Ishikawa (cell line): Measurements from ENCODE around the gene PPBP.

Source experiments
- CEBPB ChIP-seq: IDR thresholded peaks from 2 replicates; pipeline ENCODE4 v1.6.1; 2012
- CREB1 ChIP-seq: IDR thresholded peaks from 2 replicates; pipeline ENCODE4 v1.6.1; 2012; ENCODE audit warnings: low read depth
- EGR1 ChIP-seq: IDR thresholded peaks from 2 replicates; pipeline ENCODE4 v1.6.1; 2012
- EP300 ChIP-seq: IDR thresholded peaks from 2 replicates; pipeline ENCODE4 v1.6.1; 2012; ENCODE audit warnings: borderline replicate concordance
- FOXM1 ChIP-seq: IDR thresholded peaks from 2 replicates; pipeline ENCODE4 v1.6.1; 2012; ENCODE audit warnings: low read depth, borderline replicate concordance
- MAX ChIP-seq: IDR thresholded peaks from 2 replicates; pipeline ENCODE4 v1.6.1; 2012
- NFIC ChIP-seq: IDR thresholded peaks from 2 replicates; pipeline ENCODE4 v1.6.1; 2012
- RAD21 ChIP-seq: IDR thresholded peaks from 2 replicates; pipeline ENCODE4 v1.6.1; 2012; ENCODE audit warnings: low read depth
- REST ChIP-seq: IDR thresholded peaks from 2 replicates; pipeline ENCODE4 v1.6.1; 2012; ENCODE audit warnings: low read depth, mild to moderate bottlenecking
- TAF1 ChIP-seq: IDR thresholded peaks from 2 replicates; pipeline ENCODE4 v1.6.1; 2012; ENCODE audit warnings: low read depth, mild to moderate bottlenecking
- TCF12 ChIP-seq: IDR thresholded peaks from 2 replicates; pipeline ENCODE4 v1.6.1; 2012; ENCODE audit warnings: low read depth
- TEAD4 ChIP-seq: IDR thresholded peaks from 2 replicates; pipeline ENCODE4 v1.6.1; 2012
- USF1 ChIP-seq: IDR thresholded peaks from 2 replicates; pipeline ENCODE4 v1.6.1; 2012
- YY1 ChIP-seq: IDR thresholded peaks from 2 replicates; pipeline ENCODE4 v1.6.1; 2012; ENCODE audit warnings: low read depth
- ZBTB7A ChIP-seq: IDR thresholded peaks from 2 replicates; pipeline ENCODE4 v1.6.1; 2012; ENCODE audit warnings: low read depth

Gene PPBP

DNA sequence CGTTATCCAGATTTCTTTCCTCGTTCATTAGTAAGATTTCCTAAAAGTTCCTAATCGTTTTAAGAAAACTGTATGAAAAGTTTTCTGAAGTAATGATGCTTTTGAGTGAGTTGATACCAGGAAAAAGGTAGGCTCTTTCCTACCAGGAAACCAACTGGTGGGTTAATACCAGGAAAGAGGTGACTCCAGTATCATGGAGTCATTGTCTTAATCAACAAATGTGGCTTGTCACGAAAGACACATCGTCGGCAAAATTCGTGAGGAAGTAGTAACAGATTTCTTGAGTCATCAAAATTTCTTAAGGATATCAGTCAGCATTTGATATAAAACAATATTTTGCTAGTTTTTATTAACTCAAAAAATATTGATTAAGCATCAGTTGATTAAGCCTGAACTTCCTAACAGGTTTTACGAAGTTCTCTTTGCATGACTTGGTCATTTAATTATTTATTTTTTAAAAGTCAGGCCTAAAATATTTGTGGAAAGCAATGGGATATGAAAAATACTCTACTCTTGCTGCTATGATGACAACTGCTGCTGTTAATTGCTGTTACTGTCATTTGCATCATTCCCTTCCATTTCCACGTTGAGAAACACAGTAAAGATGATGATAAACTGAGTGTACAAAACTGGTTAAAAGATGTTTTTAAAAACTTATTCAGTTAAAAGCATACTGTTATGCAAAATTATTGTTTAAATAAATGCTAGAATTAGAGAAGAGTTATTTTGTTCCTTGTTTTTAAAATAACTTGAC, 3.2 kb upstream of the PPBP start:
- TF ChIP-seq CEBPB (no peak), NFIC (no peak), EGR1 (no peak), TEAD4 (no peak), USF1 (no peak), YY1 (no peak), MAX (no peak), ZBTB7A (no peak), EP300 (no peak), TAF1 (no peak), TCF12 (no peak), REST (no peak), RAD21 (no peak), CREB1 (no peak), FOXM1 (no peak)

DNA sequence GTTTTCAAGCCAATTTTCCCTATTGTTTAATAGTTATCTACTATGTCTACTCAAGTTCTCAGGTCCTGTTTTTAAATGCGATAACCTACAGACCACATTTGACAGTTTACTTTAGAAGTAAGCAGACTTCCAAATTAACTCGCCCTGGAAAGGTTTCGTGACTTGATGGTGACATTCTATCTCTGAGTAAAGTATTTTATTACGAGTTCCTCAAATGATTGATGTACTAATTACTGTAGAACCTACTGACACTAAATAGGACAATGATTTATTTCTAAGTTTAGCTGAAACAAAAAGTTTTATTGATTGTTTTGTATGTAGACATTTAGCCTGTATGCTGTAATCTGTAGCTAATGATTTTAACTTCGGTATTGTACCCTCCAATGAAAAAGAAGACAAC, 1.9 kb upstream of the PPBP start:
- no peak for TF ChIP-seq USF1
- TF ChIP-seq EP300 = no peak
- no peak for TF ChIP-seq REST
- TF ChIP-seq CEBPB = no peak
- TF ChIP-seq FOXM1 = no peak
- TF ChIP-seq RAD21 = no peak
- TF ChIP-seq TCF12 = no peak
- TF ChIP-seq YY1 = no peak
- TF ChIP-seq CREB1 = no peak
- no peak for TF ChIP-seq MAX
- no peak for TF ChIP-seq EGR1

DNA sequence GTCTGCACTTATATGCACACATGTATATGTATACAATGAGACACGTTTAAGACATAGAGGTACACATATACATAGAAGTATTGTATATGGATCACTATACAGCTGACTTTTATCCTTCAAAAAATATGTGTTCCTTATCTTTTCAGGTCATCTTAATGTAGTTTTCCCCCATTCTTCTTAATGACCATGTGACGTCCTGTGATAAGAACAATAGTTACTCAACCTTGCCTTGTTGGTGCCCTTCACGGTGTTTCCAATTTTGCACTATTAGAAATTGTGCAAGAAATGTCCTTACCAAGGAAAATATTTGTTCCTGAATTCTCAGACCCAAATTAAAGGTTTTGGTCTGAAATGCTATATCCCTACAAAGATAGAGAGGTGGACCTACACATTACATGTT, 1.0 kb upstream of the PPBP start:
- TF ChIP-seq EP300 = no peak
- no peak for TF ChIP-seq FOXM1
- TF ChIP-seq USF1 = no peak

GRCh38 chr4:73985528-73985852, 2.5 kb downstream of the PPBP start:
- TF ChIP-seq YY1 (no peak), TCF12 (no peak), EGR1 (no peak), REST (no peak), CREB1 (no peak), RAD21 (no peak), ZBTB7A (no peak), FOXM1 (no peak), USF1 (no peak), NFIC (no peak), TEAD4 (no peak), TAF1 (no peak), EP300 (no peak)
